SK-N-SH (cell line): Measurements from ENCODE around the gene DUOXA2.

Experiments
- ELF1 ChIP-seq: IDR thresholded peaks from 2 replicates; pipeline ENCODE4 v1.4.0; 2012
- EZH2phosphoT487 ChIP-seq: fragments of 200-600 bp; sonication (generic); IDR thresholded peaks from 2 replicates; pipeline ENCODE4 v1.6.1; 2017; ENCODE audit warnings: low read depth, mixed run types, mild to moderate bottlenecking, antibody characterized with exemption, moderate library complexity, borderline replicate concordance
- FOXM1 ChIP-seq: IDR thresholded peaks from 2 replicates; pipeline ENCODE4 v1.4.0; 2012; ENCODE audit warnings: low read depth, mild to moderate bottlenecking
- MEF2A ChIP-seq: IDR thresholded peaks from 2 replicates; pipeline ENCODE4 v1.4.0; 2012; ENCODE audit warnings: low read depth, borderline replicate concordance
- NFIC ChIP-seq: IDR thresholded peaks from 2 replicates; pipeline ENCODE4 v1.4.0; 2012; ENCODE audit warnings: borderline replicate concordance
- POLR2AphosphoS5 ChIP-seq: IDR thresholded peaks from 2 replicates; pipeline ENCODE4 v1.6.1; 2012; ENCODE audit warnings: low read depth, low read length
- TAF1 ChIP-seq: IDR thresholded peaks from 2 replicates; pipeline ENCODE4 v1.6.1; 2012; ENCODE audit warnings: low read depth, mild to moderate bottlenecking, low read length, moderate library complexity, borderline replicate concordance
- TF ChIP-seq, protein P1 (sequence below): fragments of 200-600 bp; sonication (generic); IDR thresholded peaks from 2 replicates; pipeline ENCODE4 v1.6.1; 2017; ENCODE audit warnings: antibody characterized with exemption, mild to moderate bottlenecking, moderate library complexity
- TF ChIP-seq, protein P2 (sequence below): IDR thresholded peaks from 2 replicates; pipeline ENCODE4 v1.4.0; 2012; ENCODE audit warnings: low read depth
- TF ChIP-seq, protein P3 (sequence below): IDR thresholded peaks from 2 replicates; pipeline ENCODE4 v1.6.1; 2012; ENCODE audit warnings: mild to moderate bottlenecking, low read depth, low read length, moderate library complexity

- TF ChIP-seq, protein P1, sequence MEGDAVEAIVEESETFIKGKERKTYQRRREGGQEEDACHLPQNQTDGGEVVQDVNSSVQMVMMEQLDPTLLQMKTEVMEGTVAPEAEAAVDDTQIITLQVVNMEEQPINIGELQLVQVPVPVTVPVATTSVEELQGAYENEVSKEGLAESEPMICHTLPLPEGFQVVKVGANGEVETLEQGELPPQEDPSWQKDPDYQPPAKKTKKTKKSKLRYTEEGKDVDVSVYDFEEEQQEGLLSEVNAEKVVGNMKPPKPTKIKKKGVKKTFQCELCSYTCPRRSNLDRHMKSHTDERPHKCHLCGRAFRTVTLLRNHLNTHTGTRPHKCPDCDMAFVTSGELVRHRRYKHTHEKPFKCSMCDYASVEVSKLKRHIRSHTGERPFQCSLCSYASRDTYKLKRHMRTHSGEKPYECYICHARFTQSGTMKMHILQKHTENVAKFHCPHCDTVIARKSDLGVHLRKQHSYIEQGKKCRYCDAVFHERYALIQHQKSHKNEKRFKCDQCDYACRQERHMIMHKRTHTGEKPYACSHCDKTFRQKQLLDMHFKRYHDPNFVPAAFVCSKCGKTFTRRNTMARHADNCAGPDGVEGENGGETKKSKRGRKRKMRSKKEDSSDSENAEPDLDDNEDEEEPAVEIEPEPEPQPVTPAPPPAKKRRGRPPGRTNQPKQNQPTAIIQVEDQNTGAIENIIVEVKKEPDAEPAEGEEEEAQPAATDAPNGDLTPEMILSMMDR = no peak
- TF ChIP-seq ELF1 = no peak
- TF ChIP-seq, protein P2, sequence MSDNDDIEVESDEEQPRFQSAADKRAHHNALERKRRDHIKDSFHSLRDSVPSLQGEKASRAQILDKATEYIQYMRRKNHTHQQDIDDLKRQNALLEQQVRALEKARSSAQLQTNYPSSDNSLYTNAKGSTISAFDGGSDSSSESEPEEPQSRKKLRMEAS = no peak
- no peak for TF ChIP-seq TAF1
- no peak for TF ChIP-seq EZH2phosphoT487
- TF ChIP-seq NFIC = no peak
- TF ChIP-seq, protein P3, sequence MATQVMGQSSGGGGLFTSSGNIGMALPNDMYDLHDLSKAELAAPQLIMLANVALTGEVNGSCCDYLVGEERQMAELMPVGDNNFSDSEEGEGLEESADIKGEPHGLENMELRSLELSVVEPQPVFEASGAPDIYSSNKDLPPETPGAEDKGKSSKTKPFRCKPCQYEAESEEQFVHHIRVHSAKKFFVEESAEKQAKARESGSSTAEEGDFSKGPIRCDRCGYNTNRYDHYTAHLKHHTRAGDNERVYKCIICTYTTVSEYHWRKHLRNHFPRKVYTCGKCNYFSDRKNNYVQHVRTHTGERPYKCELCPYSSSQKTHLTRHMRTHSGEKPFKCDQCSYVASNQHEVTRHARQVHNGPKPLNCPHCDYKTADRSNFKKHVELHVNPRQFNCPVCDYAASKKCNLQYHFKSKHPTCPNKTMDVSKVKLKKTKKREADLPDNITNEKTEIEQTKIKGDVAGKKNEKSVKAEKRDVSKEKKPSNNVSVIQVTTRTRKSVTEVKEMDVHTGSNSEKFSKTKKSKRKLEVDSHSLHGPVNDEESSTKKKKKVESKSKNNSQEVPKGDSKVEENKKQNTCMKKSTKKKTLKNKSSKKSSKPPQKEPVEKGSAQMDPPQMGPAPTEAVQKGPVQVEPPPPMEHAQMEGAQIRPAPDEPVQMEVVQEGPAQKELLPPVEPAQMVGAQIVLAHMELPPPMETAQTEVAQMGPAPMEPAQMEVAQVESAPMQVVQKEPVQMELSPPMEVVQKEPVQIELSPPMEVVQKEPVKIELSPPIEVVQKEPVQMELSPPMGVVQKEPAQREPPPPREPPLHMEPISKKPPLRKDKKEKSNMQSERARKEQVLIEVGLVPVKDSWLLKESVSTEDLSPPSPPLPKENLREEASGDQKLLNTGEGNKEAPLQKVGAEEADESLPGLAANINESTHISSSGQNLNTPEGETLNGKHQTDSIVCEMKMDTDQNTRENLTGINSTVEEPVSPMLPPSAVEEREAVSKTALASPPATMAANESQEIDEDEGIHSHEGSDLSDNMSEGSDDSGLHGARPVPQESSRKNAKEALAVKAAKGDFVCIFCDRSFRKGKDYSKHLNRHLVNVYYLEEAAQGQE = no peak
- no peak for TF ChIP-seq MEF2A
- no peak for TF ChIP-seq POLR2AphosphoS5
- TF ChIP-seq FOXM1 = no peak
These were observed 24.3 kb upstream of the DUOXA2 start for GRCh38 chr15:45089712-45090373.
